Suprapubic skin (tissue), 3 donors: Measurements from ENCODE around the gene APEH.

Experiments
- POLR2A ChIP-seq, 2 donors: fragments of 450-650 bp; IDR thresholded peaks; one replicate each; pipeline ENCODE4 v1.6.1; 2017; ENCODE audit warnings: antibody characterized with exemption in 2 of 2, mild to moderate bottlenecking in 2 of 2, moderate library complexity in 2 of 2
- TF ChIP-seq, protein P1 (sequence below), 2 donors: fragments of 200-600 bp in 1 of 2; fragments of 450-650 bp in 1 of 2; sonication (generic) in 1 of 2; IDR thresholded peaks; one replicate each; pipeline ENCODE4 v1.5.1; 2016 to 2019; ENCODE audit warnings: antibody characterized with exemption in 2 of 2, mild to moderate bottlenecking in 1 of 2, moderate library complexity in 1 of 2

DNA sequence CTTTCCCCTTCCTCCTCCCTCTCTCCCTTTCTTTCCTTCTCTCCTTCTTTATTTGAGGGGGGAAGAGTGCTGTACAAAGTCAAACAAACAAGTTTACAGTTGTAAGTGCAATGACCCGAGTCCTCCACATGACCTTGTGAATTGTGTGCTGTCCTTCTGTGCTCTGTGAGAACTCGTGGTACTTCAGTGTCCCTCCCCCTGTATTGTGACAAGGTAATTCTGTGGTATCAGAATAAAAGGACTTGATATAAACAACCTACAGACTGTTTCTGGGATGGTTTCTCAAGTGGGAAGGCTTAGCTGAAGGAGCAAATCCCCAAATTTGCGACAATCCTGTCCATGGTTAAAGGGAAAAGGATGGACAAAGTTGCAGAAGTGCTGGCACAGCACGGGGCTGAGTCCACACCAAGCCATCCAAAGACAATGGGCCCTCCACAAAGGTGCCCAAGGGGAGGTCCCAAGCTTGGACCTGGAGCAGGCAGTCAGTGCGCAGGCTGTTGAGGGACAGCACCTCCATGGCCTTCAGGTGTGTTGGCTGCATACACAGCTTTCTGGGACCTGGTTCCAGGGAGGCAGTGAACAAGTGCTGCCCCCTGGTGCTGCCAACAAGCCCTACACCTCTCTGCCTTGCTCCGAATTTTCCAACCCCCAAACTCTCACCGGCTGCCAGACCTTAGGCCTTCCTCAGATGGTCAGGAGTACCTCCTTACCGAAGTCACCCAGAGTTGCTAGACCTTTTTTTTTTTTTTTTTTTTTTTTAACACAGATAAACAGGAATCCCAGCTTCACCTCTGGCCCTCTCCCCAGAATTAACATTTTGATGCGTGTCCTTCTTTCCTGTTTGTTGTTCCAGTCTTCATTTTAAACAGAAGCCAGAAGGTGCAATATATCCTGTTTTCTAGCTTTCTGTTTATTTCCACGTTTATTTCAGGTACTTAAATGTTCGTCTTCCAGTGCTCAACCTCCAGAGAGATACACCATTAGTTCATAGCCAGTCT lies 2.6 kb upstream of the APEH start:
- TF ChIP-seq, protein P1, sequence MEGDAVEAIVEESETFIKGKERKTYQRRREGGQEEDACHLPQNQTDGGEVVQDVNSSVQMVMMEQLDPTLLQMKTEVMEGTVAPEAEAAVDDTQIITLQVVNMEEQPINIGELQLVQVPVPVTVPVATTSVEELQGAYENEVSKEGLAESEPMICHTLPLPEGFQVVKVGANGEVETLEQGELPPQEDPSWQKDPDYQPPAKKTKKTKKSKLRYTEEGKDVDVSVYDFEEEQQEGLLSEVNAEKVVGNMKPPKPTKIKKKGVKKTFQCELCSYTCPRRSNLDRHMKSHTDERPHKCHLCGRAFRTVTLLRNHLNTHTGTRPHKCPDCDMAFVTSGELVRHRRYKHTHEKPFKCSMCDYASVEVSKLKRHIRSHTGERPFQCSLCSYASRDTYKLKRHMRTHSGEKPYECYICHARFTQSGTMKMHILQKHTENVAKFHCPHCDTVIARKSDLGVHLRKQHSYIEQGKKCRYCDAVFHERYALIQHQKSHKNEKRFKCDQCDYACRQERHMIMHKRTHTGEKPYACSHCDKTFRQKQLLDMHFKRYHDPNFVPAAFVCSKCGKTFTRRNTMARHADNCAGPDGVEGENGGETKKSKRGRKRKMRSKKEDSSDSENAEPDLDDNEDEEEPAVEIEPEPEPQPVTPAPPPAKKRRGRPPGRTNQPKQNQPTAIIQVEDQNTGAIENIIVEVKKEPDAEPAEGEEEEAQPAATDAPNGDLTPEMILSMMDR (IDR thresholded peaks at IDR 0.05), result peak; percentile 65 to 80
- TF ChIP-seq POLR2A (IDR thresholded peaks at IDR 0.05), result no peak
